HL-60 (cell line): ENCODE results near the gene EHF.

Experiments used
- DNase-seq, 2 experiments: peaks; one replicate each; pipeline ENCODE4 v3.0.0-alpha.2; 2010 to 2020; ENCODE audit warnings: low read depth in 1 of 2, low spot score in 1 of 2
- H3K27ac ChIP-seq: fragments of 250-450 bp; sonication (Bioruptor Pico); replicated peaks from 2 replicates; pipeline ENCODE4 v1.5.1; 2020; ENCODE audit warnings: mild to moderate bottlenecking, moderate library complexity
- H3K27me3 ChIP-seq: fragments of 250-450 bp; sonication (Bioruptor Pico); 2 replicates; pipeline ENCODE4 v1.5.1; 2021; ENCODE audit warnings: mild to moderate bottlenecking, moderate library complexity; ENCODE audit not compliant: insufficient read depth, poor library complexity, severe bottlenecking
- H3K4me3 ChIP-seq: replicated peaks from 2 replicates; pipeline ENCODE4 v1.5.1; 2011; ENCODE audit warnings: mild to moderate bottlenecking, control low read depth, low read length; ENCODE audit not compliant: insufficient read depth
- CTCF ChIP-seq: IDR thresholded peaks from one replicate; pipeline ENCODE4 v1.5.1; 2011; ENCODE audit warnings: low read length, control low read depth, inconsistent platforms; ENCODE audit not compliant: insufficient read depth
- GABPA ChIP-seq: IDR thresholded peaks from 2 replicates; pipeline ENCODE4 v1.6.1; 2012; ENCODE audit warnings: low read depth
- POLR2AphosphoS5 ChIP-seq: IDR thresholded peaks from 2 replicates; pipeline ENCODE4 v1.6.1; 2012; ENCODE audit warnings: low read depth
- SPI1 ChIP-seq: IDR thresholded peaks from 2 replicates; pipeline ENCODE4 v1.6.1; 2012; ENCODE audit warnings: low read depth, mild to moderate bottlenecking, borderline replicate concordance
- TF ChIP-seq, protein P1 (sequence below): IDR thresholded peaks from 2 replicates; pipeline ENCODE4 v1.6.1; 2012; ENCODE audit warnings: low read depth; ENCODE audit not compliant: insufficient replicate concordance

The EHF gene

DNA sequence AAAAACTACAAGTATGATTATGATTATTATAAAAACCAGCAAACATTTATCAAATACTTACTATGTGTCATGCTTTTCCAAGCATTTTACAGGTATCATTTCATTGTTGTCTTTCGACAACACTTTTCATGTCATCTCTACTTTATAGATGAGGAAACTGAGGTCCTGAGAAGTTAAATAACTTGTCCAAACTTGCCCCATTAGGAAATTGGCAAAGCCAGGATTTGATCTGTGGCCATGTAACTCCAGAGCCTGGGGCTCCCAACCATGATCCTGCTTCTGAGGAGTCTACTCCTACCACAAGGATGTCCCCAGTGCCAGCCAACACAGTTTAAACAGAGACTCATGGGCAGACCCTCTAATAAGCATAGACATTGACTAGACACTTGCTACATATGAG is 15.2 kb downstream of the EHF start:
- no peaks in the 10 kb centered on the region for H3K27me3 ChIP-seq
- DNase-seq, result no peak
- no peak overlapping the region for H3K4me3 ChIP-seq

GRCh38 chr11:34637303-34637702 is 16.4 kb downstream of the EHF start:
- DNase-seq, result no peak
- Histone ChIP-seq H3K27ac (no peak overlapping the region), H3K4me3 (no peak overlapping the region), H3K27me3 (no peaks in the 10 kb centered on the region)
- no peak for TF ChIP-seq POLR2AphosphoS5
- TF ChIP-seq SPI1, result no peak
- no peak for TF ChIP-seq CTCF
- TF ChIP-seq, protein P1, sequence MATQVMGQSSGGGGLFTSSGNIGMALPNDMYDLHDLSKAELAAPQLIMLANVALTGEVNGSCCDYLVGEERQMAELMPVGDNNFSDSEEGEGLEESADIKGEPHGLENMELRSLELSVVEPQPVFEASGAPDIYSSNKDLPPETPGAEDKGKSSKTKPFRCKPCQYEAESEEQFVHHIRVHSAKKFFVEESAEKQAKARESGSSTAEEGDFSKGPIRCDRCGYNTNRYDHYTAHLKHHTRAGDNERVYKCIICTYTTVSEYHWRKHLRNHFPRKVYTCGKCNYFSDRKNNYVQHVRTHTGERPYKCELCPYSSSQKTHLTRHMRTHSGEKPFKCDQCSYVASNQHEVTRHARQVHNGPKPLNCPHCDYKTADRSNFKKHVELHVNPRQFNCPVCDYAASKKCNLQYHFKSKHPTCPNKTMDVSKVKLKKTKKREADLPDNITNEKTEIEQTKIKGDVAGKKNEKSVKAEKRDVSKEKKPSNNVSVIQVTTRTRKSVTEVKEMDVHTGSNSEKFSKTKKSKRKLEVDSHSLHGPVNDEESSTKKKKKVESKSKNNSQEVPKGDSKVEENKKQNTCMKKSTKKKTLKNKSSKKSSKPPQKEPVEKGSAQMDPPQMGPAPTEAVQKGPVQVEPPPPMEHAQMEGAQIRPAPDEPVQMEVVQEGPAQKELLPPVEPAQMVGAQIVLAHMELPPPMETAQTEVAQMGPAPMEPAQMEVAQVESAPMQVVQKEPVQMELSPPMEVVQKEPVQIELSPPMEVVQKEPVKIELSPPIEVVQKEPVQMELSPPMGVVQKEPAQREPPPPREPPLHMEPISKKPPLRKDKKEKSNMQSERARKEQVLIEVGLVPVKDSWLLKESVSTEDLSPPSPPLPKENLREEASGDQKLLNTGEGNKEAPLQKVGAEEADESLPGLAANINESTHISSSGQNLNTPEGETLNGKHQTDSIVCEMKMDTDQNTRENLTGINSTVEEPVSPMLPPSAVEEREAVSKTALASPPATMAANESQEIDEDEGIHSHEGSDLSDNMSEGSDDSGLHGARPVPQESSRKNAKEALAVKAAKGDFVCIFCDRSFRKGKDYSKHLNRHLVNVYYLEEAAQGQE, result no peak
- TF ChIP-seq GABPA, result no peak

More for the DNA sequence above, 15.2 kb downstream of the EHF start:
- TF ChIP-seq POLR2AphosphoS5 (no peak), CTCF (no peak), GABPA (no peak), SPI1 (no peak)
- TF ChIP-seq, protein P1, result no peak
- H3K27ac ChIP-seq, result no peak overlapping the region

DNA sequence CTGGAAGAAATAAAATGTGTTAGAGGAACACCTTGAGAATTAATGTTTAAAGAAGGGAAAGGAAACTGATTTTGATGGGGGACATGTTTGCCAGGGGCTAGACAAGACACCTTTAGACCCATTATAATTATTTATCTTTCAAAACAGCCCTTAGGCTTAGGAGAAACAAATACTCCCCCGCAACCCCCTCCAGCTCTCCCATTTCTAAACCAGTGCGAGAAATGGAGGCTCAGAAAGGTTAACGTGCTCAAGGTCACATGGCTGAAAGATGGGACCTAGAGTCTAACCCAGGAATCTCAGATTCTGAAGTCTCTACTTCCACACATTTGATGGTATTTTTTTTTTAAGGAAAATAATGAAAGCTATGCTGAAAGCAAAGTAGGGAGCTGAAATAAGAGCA is 18.0 kb downstream of the EHF start:
- TF ChIP-seq POLR2AphosphoS5 (no peak), GABPA (no peak), CTCF (no peak), SPI1 (no peak)
- TF ChIP-seq, protein P1, result no peak
- H3K27me3 ChIP-seq, result no peaks in the 10 kb centered on the region
- DNase-seq, result no peak
- no peak overlapping the region for H3K27ac ChIP-seq
- no peak overlapping the region for H3K4me3 ChIP-seq
